Body of pancreas (tissue), 4 donors: ENCODE data around the gene SNRPB2. TPM values are rescaled to one million over a fixed set of nuclear protein-coding genes. Genes with fewer than 3 reads are reported as not detected.

ENCODE experiments used
- ATAC-seq: fragments of 150-250 bp; one replicate; pipeline ENCODE4 v1.9.1; 2016
- DNase-seq, 4 donors: peaks; one replicate each; pipeline ENCODE4 v3.0.0-alpha.2; 2019
- H3K27ac ChIP-seq, 4 donors: fragments of 200-600 bp; sonication (generic); 1 replicate in 3 of 4; 2 replicates in 1 of 4; pipeline versions ENCODE4 v1.5.1 to v1.6.1; 2016 to 2019; ENCODE audit warnings: mild to moderate bottlenecking in 1 of 4, mixed read lengths in 1 of 4, moderate library complexity in 1 of 4
- H3K27me3 ChIP-seq, 2 donors: fragments of 200-600 bp; sonication (generic); one replicate each; pipeline ENCODE4 v1.6.0; 2016; ENCODE audit warnings: mild to moderate bottlenecking in 1 of 2
- H3K36me3 ChIP-seq, 2 donors: fragments of 200-600 bp; sonication (generic); replicated peaks in 1 of 2; 2 replicates each; pipeline ENCODE4 v1.5.1; 2016; ENCODE audit warnings: low read depth in 2 of 2; ENCODE audit not compliant: insufficient read depth in 1 of 2
- H3K4me1 ChIP-seq: fragments of 200-600 bp; sonication (generic); one replicate; pipeline ENCODE4 v1.6.0; 2016
- H3K4me3 ChIP-seq, 2 donors: fragments of 200-600 bp; sonication (generic); 1 replicate in 1 of 2; 2 replicates in 1 of 2; pipeline ENCODE4 v1.5.1; 2016 to 2019
- H3K9me3 ChIP-seq, 3 donors: fragments of 200-600 bp; sonication (generic); 1 replicate in 2 of 3; 2 replicates in 1 of 3; pipeline ENCODE4 v1.5.1; 2016
- POLR2A ChIP-seq, 3 donors: fragments of 450-650 bp; IDR thresholded peaks; one replicate each; pipeline ENCODE4 v1.6.1; 2016; ENCODE audit warnings: antibody characterized with exemption in 3 of 3, mild to moderate bottlenecking in 2 of 3
- WGBS, 2 donors: methylation state at CpG; one replicate each; pipeline ENCODE4 v1.1.5; 2017; 5-methylcytosine and 5-hydroxymethylcytosine counted together
- intact Hi-C: fragments of 100-400 bp; cut with DNase I; formaldehyde crosslinking; loops from one replicate; pipeline ENCODE4 v1.15.1; 2023
- total RNA-seq, 2 donors: library from RNA; depleted of rRNA; stranded (reverse); fragments of >200 nt; gene quantifications; one replicate each; pipeline ENCODE4 v1.1.0, GENCODE V29; 2016
- TF ChIP-seq, protein P1 (sequence below), 7 experiments: fragments of 450-650 bp in 4 of 7; fragments of 200-600 bp in 3 of 7; sonication (generic) in 3 of 7; IDR thresholded peaks; one replicate each; pipeline ENCODE4 v1.5.1; 2016 to 2019; ENCODE audit warnings: antibody characterized with exemption in 7 of 7

The SNRPB2 gene
- total RNA-seq, 2 donors from 2014 or later = 9.9 TPM

DNA sequence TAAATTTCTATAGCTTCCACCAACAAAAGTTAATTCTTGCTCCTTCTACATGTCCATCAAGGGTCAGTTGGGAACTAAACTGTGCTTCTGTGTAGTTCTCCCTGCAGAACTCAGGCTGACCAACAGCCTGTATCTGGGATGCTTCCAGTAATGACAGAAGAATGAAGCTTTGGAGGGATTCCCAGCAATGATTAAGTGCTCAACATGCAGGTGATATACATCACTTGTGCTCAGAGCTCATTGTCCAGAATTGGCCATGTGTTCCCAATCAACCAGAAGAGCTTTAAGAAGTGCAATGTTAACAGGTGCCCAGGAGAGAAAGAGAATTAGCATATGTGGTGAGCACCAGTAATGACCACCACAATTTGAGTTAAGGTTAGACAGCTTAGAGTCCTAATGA is 37.4 kb upstream of the SNRPB2 start:
- H3K4me3 ChIP-seq = no peak overlapping the region
- no peaks in the 10 kb centered on the region for H3K9me3 ChIP-seq
- no peaks in the 10 kb centered on the region for H3K4me1 ChIP-seq
- DNase-seq (no peak), ATAC-seq (no peak)
- H3K27ac ChIP-seq = no peak overlapping the region
- no peaks in the 10 kb centered on the region for H3K36me3 ChIP-seq
- TF ChIP-seq POLR2A (IDR thresholded peaks at IDR 0.05) = no peak
- TF ChIP-seq, protein P1, sequence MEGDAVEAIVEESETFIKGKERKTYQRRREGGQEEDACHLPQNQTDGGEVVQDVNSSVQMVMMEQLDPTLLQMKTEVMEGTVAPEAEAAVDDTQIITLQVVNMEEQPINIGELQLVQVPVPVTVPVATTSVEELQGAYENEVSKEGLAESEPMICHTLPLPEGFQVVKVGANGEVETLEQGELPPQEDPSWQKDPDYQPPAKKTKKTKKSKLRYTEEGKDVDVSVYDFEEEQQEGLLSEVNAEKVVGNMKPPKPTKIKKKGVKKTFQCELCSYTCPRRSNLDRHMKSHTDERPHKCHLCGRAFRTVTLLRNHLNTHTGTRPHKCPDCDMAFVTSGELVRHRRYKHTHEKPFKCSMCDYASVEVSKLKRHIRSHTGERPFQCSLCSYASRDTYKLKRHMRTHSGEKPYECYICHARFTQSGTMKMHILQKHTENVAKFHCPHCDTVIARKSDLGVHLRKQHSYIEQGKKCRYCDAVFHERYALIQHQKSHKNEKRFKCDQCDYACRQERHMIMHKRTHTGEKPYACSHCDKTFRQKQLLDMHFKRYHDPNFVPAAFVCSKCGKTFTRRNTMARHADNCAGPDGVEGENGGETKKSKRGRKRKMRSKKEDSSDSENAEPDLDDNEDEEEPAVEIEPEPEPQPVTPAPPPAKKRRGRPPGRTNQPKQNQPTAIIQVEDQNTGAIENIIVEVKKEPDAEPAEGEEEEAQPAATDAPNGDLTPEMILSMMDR (IDR thresholded peaks at IDR 0.05) = no peak
- intact Hi-C loops = no loop called here
- no peaks in the 10 kb centered on the region for H3K27me3 ChIP-seq

- no peak for ATAC-seq
- no peak for TF ChIP-seq POLR2A (IDR thresholded peaks at IDR 0.05)
- no peak for DNase-seq
- WGBS, 2 donors = 93% methylated on average over 1 of the region's 1 CpG
- Histone ChIP-seq H3K4me1 (no peaks in the 10 kb centered on the region), H3K9me3 (no peaks in the 10 kb centered on the region), H3K36me3 (no peaks in the 10 kb centered on the region), H3K4me3 (no peak overlapping the region), H3K27ac (no peak overlapping the region), H3K27me3 (no peaks in the 10 kb centered on the region)
- intact Hi-C loops = no loop called here
Measured at GRCh38 chr20:16693278-16693677, 36.5 kb upstream of the SNRPB2 start.

GRCh38 chr20:16694161-16694560 is 35.7 kb upstream of the SNRPB2 start:
- ATAC-seq (no peak), DNase-seq (no peak)
- Histone ChIP-seq H3K27me3 (no peaks in the 10 kb centered on the region), H3K4me3 (no peak overlapping the region), H3K36me3 (no peaks in the 10 kb centered on the region), H3K9me3 (no peaks in the 10 kb centered on the region), H3K27ac (no peak overlapping the region), H3K4me1 (no peaks in the 10 kb centered on the region)
- intact Hi-C loops = no loop called here
- 66 to 78% methylated on average over 3 of the region's 3 CpGs for WGBS, 2 donors
- no peak for TF ChIP-seq POLR2A (IDR thresholded peaks at IDR 0.05)
- TF ChIP-seq, protein P1 (IDR thresholded peaks at IDR 0.05) = no peak

- no peaks in the 10 kb centered on the region for H3K9me3 ChIP-seq
- no peak overlapping the region for H3K27ac ChIP-seq
- DNase-seq (no peak), ATAC-seq (no peak)
- no peaks in the 10 kb centered on the region for H3K27me3 ChIP-seq
- intact Hi-C loops = no loop called here
- TF ChIP-seq, protein P1 (IDR thresholded peaks at IDR 0.05) = no peak
- no peak for TF ChIP-seq POLR2A (IDR thresholded peaks at IDR 0.05)
- no peaks in the 10 kb centered on the region for H3K4me1 ChIP-seq
- WGBS, 2 donors = 30 to 33% methylated on average over 3 of the region's 3 CpGs
- H3K36me3 ChIP-seq = no peaks in the 10 kb centered on the region
- H3K4me3 ChIP-seq = no peak overlapping the region
Measured at GRCh38 chr20:16695628-16696027, 34.2 kb upstream of the SNRPB2 start.

DNA sequence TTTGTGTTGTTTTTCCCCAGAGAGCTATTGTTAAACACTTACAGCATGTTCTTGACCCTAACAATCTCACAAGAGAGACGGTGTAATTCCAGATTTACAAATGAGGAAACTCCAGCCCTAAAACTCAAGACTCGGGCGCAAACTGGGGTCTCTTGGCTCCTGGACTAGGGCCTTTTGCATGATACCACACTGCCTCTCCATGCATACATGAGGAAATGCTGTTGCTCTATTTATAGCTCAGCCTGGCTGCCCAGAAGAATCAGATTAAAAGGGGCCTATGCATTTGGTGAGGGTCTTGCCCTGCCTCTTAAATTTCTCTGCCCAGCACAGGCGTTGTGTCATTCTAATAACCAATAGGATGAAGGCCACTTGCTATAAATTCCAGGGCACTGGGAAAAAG is 30.5 kb upstream of the SNRPB2 start:
- TF ChIP-seq, protein P1 (IDR thresholded peaks at IDR 0.05) = no peak
- TF ChIP-seq POLR2A (IDR thresholded peaks at IDR 0.05) = no peak
- Histone ChIP-seq H3K4me3 (no peak overlapping the region), H3K36me3 (no peaks in the 10 kb centered on the region), H3K27me3 (no peaks in the 10 kb centered on the region), H3K9me3 (no peaks in the 10 kb centered on the region), H3K4me1 (no peaks in the 10 kb centered on the region), H3K27ac (no peak overlapping the region)
- 65 to 67% methylated on average over 4 of the region's 4 CpGs for WGBS, 2 donors
- no peak for ATAC-seq
- no peak for DNase-seq
- intact Hi-C loops = no loop called here
